GM10266 (cell line): ENCODE measurements around the gene HDAC9.

ENCODE experiments used
- DNase-seq: peaks from one replicate; pipeline ENCODE4 v3.0.0; 2012; ENCODE audit errors: extremely low spot score
- TF ChIP-seq, protein P1 (sequence below): IDR thresholded peaks from 2 replicates; pipeline ENCODE4 v1.5.1; 2012; ENCODE audit warnings: mild to moderate bottlenecking, low read depth; ENCODE audit not compliant: control insufficient read depth, insufficient read depth; ENCODE audit errors: missing control alignments

The HDAC9 gene

DNA sequence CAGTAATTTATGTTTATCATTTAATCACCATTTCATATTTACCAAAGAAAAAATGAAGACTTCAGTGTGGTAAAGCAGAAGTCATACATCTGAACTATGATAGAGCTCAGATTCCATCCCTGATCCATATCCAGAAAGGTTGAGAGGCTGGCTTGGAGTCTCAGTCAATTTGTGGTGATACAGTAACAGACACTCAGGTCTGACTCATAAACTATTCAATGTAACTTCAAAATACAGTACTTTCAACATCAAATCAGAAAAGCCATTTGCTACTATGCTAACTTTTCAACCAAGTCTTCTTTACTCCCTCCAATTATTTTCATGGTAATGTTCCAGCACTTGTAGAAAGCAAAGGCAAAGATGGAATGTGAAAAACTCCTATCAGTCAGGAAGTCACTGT, 190.4 kb downstream of the HDAC9 start:
- no peak for DNase-seq
- TF ChIP-seq, protein P1, sequence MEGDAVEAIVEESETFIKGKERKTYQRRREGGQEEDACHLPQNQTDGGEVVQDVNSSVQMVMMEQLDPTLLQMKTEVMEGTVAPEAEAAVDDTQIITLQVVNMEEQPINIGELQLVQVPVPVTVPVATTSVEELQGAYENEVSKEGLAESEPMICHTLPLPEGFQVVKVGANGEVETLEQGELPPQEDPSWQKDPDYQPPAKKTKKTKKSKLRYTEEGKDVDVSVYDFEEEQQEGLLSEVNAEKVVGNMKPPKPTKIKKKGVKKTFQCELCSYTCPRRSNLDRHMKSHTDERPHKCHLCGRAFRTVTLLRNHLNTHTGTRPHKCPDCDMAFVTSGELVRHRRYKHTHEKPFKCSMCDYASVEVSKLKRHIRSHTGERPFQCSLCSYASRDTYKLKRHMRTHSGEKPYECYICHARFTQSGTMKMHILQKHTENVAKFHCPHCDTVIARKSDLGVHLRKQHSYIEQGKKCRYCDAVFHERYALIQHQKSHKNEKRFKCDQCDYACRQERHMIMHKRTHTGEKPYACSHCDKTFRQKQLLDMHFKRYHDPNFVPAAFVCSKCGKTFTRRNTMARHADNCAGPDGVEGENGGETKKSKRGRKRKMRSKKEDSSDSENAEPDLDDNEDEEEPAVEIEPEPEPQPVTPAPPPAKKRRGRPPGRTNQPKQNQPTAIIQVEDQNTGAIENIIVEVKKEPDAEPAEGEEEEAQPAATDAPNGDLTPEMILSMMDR = no peak

DNA sequence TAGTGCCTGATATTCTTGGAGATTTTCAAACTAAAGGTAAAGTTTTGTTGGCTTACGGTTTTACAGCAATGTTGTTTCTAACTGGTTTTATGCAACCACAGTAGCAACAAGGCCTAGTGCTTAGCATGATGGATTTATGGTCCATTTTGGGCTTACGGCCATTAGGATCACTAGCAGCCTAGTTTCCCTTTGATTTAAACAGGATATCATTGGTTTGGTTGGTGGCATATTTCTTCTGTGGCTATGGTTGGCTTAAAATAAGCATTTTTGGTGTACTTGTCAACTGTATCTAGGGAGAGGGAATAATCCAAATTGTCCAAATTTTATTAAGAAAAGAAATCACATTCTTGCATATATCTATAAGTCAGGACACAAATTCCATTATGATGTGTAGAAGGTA, 194.0 kb downstream of the HDAC9 start:
- TF ChIP-seq, protein P1 = no peak
- DNase-seq = no peak

DNA sequence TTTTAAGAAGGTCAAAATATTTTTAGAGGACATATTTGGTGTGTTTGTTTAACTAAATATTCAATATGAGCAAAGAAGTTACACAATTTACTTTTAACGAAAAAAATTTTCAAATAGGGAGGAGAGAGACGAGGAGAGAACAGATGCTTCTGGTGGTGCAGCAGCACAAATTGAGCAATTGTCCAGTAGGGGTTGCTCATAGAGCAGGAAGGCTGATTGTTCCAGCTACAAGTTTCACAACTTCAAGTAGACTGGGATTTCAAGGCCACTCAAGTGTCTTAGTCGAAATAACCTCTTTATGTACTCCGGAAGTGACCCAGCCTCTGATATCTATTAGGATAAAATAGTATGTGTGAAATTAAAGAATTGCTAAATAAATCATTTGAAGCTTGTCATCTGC, 197.9 kb downstream of the HDAC9 start:
- DNase-seq = no peak
- TF ChIP-seq, protein P1 = peak; percentile 12

DNA sequence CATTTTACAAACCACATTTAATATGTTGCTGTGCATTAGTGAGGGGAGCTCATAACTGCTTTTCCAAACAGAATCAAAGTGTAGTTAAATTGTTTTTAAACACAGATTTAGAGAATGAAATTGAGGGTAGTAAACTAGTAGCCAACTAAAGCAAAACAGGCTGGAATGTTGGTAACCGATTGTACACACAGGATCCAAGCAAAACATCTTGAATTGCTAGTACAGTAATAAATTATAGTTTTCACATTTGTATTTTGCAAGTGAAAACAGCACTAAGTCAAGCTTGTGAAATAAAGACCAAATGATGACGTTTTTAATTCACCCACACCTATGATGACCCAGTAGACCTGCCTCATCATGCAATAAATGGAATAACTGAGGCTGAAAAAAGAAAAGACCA, 198.3 kb downstream of the HDAC9 start:
- DNase-seq = no peak
- TF ChIP-seq, protein P1 = no peak

DNA sequence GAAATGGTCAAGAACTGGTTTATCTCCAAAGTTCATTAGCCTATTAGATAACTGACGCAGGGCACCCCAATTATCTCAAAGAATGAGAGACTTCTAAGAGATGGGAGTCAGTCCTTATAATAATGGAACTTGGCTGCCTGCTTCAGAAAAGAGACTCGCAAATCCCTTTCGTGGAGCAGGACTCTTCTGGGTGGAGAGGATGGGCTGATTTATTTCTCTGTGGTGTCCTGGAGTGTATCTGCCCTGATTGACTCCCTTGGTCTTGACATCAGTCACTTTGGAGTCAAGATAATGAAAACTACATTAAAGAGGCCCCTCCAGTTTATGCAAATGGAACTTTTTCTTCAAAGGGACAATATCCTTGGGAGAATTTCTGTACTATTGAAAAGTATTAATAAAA, 198.9 kb downstream of the HDAC9 start:
- TF ChIP-seq, protein P1 = no peak
- no peak for DNase-seq

DNA sequence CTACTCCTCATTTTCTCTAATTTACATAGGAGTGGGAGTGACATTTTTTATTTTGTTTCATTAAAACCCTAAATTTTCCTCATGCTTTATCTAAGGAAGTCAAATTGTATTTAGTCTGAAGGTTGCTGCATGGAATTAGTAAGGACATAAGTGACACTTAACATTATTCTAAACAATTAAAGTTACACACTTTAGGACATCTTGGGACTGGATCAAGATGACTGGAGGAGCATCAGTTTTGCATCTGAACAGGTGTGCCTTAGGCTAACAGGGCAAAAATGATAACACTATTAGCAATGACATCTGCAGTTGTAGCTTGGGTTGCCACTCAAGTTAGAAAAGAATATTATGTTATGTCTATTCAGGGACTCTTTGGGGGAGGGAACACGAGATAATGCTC, 199.4 kb downstream of the HDAC9 start:
- DNase-seq = no peak
- TF ChIP-seq, protein P1 = no peak

DNA sequence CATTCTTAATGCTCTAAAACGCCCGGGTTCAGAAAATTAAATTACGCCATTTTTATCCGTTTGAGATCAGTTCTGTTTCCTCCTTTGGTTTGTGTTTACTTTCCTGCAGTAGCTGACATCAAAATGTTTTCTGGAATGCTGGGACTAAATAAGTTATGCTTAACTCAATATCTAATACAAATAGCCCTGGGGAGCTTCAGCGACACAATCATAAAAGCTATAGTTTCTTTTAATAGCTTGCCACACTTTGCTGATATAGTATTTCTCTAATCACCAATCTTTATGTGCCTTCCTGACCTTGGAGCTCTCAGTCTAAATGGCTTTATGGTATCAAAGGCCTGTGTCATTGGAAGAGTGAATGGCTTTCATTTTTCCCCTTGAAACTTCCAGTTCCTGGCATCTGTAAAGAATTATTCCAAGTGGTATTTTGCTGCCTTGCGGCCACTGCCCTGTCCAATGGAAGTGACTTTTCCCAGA, 202.7 kb downstream of the HDAC9 start:
- DNase-seq = no peak
- TF ChIP-seq, protein P1 = no peak
